Astrocyte (in vitro differentiated cells and primary cell): ENCODE measurements around the gene DUSP1.

Experiments
- EZH2 ChIP-seq: IDR thresholded peaks from 2 replicates; pipeline ENCODE4 v1.6.1; 2012; ENCODE audit warnings: mild to moderate bottlenecking, low read length, inconsistent platforms; ENCODE audit not compliant: insufficient read depth
- TF ChIP-seq, protein P1 (sequence below): IDR thresholded peaks from 2 replicates; pipeline ENCODE4 v1.5.1; 2011; ENCODE audit warnings: low read depth, mild to moderate bottlenecking, inconsistent platforms, low read length, moderate library complexity; ENCODE audit not compliant: insufficient read depth

DNA sequence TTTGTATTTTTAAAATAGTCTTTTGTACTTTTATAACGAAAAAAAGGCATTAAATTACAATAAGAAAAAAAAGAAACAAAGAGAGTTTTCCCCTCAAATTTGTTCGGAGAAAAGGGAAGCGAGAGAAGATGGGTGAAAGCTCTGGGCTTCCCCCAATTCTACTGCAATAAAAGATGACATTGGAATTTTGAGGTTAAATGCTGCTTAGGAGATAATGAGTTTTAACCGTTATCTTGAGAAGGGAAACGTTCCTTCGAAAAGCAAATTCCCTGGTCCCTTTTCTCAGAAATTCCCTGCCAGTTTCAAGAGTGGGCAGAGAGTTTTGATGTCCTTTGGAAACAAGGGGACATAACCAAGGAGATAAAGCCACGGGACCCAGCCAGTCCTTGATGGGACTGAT lies 44.6 kb upstream of the DUSP1 start:
- TF ChIP-seq, protein P1, sequence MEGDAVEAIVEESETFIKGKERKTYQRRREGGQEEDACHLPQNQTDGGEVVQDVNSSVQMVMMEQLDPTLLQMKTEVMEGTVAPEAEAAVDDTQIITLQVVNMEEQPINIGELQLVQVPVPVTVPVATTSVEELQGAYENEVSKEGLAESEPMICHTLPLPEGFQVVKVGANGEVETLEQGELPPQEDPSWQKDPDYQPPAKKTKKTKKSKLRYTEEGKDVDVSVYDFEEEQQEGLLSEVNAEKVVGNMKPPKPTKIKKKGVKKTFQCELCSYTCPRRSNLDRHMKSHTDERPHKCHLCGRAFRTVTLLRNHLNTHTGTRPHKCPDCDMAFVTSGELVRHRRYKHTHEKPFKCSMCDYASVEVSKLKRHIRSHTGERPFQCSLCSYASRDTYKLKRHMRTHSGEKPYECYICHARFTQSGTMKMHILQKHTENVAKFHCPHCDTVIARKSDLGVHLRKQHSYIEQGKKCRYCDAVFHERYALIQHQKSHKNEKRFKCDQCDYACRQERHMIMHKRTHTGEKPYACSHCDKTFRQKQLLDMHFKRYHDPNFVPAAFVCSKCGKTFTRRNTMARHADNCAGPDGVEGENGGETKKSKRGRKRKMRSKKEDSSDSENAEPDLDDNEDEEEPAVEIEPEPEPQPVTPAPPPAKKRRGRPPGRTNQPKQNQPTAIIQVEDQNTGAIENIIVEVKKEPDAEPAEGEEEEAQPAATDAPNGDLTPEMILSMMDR: no peak
- no peak for TF ChIP-seq EZH2
